ENCODE data around the gene OR1F1.
"Not testable (repeated sequence)": the region's sequence is repeated elsewhere in the genome, so short reads cannot be mapped to it uniquely, and the experiment has no call there.

OR1F1 gene

DNA sequence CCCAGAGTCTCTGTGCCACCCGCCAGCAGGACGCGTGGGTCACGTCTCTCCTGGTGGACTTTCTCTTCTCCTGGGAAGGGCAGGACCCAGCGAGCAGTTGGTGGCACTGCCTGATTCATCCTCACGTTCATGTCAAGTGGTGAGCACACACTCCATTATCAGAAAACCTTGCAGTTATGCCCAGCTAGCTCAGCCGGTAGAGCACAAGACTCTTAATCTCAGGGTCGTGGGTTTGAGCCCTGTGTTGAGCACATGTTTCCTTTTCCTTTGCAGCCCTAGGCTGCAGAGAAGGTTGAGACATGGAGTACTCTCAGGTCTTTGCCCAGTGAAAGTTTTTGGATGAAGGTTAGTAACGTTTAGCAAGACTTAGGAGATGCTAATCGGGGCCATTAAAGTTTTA is 8.0 kb downstream of the OR1F1 start:
- in situ Hi-C loops (cut with MboI; ENCODE audit: low sequenced_read_pairs), result no loop called here

DNA sequence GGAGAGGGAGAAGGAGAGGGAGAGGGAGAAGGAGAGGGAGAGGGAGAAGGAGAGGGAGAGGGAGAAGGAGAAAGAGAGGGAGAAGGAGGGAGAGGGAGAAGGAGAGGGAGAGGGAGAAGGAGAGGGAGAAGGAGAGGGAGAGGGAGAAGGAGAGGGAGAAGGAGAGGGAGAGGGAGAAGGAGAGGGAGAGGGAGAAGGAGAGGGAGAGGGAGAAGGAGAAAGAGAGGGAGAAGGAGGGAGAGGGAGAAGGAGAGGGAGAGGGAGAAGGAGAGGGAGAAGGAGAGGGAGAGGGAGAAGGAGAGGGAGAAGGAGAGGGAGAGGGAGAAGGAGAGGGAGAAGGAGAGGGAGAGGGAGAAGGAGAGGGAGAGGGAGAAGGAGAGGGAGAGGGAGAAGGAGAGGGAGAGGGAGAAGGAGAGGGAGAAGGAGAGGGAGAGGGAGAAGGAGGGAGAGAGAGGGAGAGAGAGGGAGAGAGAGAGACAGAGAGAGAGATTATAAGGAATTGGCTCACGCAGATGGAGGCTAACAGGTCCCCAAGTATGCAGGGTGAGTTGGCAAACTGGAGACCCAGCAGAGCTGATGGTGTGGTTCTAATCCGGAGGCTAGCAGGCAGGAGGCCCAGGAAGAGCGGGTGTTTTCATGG is 9.8 kb downstream of the OR1F1 start:
- in situ Hi-C loops (cut with MboI; ENCODE audit: low sequenced_read_pairs), result not testable (repeated sequence)

DNA sequence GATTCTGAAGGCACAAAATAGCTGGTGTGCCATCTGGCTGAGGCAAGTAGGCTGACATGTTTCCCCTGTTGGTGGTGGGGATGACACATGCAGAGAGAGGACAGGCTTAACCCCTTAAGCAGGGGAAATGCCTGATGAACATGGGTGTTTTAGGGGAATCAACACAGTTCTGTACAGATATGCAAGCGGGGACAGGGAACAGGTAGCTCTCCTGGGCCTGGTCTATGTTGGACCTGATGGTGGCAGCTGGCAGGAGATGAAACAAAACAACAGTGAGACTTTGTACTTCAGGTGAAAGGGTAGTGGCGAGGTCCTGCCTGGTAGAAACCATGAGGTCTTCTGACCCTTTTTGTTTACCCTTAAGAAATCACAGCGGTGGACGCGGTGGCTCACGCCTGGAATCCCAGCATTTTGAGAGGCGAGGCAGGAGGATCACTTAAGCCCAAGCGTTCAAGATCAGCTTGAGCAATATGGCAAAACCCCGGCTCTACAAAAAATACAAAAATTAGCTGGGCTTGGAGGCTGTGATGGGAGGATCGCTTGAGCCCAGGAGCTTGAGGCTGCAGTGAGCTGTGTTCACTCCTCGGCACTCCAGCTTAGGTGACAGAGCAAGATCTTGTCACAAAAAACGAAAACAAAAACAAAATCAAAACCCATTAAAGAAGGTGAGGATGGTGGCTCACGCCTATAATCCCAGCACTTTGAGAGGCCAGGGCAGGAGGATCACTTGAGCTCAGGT is 10.5 kb downstream of the OR1F1 start:
- in situ Hi-C loops (cut with MboI; ENCODE audit: low sequenced_read_pairs), result no loop called here

GRCh38 chr16:3202903-3203539 is 15.0 kb downstream of the OR1F1 start:
- in situ Hi-C loops (cut with MboI; ENCODE audit: low sequenced_read_pairs), result no loop called here

- in situ Hi-C loops (cut with MboI; ENCODE audit: low sequenced_read_pairs), result not testable (repeated sequence)
Observed at GRCh38 chr16:3205939-3206338, 17.9 kb downstream of the OR1F1 start.

DNA sequence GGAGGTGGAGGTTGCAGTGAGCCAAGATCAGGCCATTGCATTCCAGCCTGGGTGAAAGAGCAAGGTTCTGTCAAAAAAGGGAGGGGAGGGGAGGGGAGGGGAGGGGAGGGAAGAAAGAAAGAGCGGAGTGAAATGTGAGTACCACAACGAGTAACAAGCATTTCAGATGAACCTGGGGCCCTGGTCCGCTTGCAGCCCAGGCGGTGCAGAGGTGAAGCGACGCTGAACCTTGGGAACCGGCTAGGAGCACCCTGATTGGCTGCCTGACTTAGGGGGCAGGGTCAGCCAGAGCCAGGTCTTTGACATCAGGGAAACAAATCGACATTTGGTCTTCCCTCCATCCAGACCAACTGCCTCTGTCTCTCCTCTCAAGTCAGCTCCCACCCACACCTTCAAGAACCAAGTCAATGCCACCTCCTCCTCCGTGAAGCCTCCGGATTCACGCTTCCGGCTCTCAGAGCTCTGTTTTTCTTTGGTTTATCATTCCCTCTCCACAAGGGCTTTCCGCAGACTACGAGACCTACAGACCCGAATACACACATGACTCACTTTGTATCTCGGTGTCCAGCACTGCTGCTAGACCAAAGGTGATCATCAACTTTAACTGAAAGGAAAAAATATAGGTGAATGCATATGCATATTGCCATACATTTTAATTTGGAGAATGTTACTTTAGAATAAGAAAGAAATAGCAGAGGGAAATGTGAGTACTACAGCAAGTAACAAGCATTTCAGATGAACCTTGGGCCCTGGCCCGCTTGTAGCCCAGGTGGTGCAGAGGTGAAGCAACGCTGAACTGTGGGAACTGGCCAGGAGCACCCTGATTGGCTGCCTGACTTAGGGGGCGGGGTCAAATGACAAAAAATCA is 19.3 kb downstream of the OR1F1 start:
- in situ Hi-C loops (cut with MboI; ENCODE audit: low sequenced_read_pairs), result no loop called here

DNA sequence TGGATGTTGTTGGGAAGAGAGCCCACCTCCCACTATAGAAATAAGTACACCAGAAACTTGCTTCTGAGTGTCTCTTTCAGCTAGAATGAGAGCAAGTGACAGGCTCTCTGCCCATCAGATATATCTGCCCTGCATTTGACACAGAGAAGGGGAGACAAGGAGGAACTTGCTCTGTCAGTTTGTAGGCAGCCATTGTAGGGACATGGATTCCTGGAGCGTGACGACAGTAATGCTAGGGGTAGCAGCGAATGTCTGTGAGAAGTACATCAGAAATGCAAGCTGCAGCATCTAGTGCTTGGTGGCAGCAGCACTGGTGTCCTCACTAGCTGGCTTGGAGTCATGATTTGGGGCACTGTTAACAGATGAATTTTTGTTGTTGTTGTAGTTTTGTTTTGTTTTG is 24.0 kb downstream of the OR1F1 start:
- in situ Hi-C loops (cut with MboI; ENCODE audit: low sequenced_read_pairs), result no loop called here

DNA sequence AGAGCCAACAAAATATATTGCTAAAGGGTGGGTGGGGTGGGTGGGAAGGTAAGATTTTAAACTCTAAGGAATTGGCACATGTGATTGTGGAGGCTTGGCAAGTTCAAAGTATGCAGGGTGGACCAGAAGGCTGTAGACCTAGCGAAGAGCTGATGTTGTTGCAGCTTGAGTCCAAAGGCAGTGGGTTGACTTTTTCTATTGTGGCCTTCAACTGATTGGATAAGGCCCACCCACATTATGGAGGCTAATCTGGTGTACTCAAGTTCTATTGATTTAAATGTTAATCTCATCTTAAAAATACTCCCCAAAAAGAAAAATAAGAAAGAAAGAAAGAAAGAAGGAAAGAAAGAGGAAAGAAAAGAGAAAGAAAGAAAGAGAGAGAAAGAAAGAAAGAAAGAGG is 24.6 kb downstream of the OR1F1 start:
- in situ Hi-C loops (cut with MboI; ENCODE audit: low sequenced_read_pairs), result no loop called here

DNA sequence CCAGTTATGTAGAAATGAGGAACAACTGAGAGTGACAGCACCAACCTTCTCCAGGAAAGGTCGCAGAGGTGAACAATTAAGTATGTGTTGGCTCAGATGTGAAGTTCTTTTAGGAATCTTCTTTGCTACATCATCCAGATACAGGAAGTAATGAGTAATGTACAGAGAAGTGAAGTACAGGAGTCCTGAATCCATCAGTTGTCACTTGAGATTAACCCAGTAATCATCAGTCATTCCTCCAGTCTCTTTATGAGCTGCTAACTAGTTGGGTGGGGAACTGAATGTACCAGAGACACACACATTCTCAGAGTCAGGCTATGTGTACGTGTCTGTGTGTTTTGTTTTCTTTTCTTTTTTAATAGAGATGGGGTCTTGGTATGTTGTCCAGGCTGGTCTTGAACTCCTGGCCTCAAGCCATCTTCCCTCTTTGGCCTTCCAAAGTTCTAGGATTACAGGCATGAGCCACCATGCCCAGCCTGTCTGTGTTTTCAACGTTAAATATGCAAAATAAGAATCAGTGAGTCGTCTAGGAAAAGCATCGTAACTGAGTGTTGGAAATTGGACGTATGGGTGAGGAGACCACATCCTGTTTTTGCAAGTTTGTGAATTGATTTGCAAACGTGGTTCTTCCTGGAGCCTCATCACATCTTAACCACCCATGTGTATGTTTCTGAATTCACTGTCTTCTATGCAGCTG is 27.0 kb downstream of the OR1F1 start:
- in situ Hi-C loops (cut with MboI; ENCODE audit: low sequenced_read_pairs), result no loop called here

- in situ Hi-C loops (cut with MboI; ENCODE audit: low sequenced_read_pairs), result no loop called here
Observed at GRCh38 chr16:3215601-3216262, 27.7 kb downstream of the OR1F1 start.

DNA sequence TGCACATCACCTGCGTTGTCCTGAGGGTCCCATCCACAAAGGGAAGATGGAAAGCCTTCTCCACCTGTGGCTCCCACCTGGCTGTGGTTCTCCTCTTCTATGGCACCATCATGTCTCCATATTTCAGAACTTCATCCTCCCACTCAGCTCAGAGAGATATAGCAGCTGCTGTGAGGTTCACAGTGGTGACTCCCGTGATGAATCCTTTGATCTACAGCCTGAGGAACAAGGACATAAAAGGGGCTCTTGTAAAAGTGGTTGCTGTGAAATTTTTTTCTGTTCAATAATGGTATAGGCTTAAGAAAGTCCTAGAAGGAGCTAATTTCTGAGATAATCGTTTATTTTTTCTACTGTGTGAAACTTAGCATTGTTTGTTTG is 28.2 kb downstream of the OR1F1 start:
- in situ Hi-C loops (cut with MboI; ENCODE audit: low sequenced_read_pairs), result no loop called here

DNA sequence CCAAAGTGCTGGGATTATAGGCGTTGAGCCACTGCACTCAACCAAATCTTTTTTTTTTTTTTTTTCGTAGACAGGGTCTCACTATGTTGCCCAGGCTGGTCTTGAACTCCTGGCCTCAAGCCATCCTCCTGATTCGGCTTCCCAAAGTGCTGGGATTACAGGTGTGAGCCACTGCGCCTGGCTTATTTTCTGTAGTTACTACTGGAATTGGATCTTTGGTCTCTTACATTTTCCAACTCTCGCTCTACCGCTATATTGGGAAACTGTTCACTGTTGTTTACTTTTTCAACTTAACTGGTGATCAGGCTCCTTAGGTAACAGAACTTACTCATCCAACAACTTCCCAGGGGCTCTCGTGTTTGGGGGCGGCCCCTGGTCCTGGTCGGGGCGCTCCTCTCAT is 32.8 kb downstream of the OR1F1 start:
- in situ Hi-C loops (cut with MboI; ENCODE audit: low sequenced_read_pairs), result no loop called here

DNA sequence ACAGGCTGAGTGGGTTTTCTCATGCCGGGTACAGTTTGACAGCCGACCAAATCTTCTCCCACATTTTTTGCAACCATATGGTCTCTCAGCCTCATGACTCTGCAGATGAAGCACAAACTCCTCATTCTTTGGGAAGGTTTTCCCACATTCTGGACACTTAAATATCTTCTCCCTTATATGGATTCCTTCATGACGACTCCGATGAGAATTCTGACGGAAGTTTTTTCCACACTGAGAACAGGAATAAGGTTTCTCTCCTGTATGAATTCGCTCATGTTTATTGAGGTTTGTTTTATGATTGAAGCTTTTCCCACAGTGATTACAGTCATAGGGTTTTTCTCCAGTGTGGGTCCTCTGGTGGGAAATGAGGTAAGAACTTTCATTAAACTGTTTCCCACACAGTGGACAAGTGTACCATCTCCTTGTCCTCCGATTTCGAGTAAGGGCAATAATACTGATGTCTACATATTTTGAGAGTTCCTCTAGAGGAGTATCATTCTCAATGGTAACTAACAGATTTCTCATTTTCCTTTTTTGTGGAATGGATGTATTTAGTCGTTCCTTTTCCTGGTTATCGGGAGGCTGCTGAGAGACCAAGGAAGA is 36.0 kb downstream of the OR1F1 start:
- in situ Hi-C loops (cut with MboI; ENCODE audit: low sequenced_read_pairs), result no loop called here

GRCh38 chr16:3234543-3234856 is 46.5 kb downstream of the OR1F1 start:
- in situ Hi-C loops (cut with MboI; ENCODE audit: low sequenced_read_pairs), result no loop called here

DNA sequence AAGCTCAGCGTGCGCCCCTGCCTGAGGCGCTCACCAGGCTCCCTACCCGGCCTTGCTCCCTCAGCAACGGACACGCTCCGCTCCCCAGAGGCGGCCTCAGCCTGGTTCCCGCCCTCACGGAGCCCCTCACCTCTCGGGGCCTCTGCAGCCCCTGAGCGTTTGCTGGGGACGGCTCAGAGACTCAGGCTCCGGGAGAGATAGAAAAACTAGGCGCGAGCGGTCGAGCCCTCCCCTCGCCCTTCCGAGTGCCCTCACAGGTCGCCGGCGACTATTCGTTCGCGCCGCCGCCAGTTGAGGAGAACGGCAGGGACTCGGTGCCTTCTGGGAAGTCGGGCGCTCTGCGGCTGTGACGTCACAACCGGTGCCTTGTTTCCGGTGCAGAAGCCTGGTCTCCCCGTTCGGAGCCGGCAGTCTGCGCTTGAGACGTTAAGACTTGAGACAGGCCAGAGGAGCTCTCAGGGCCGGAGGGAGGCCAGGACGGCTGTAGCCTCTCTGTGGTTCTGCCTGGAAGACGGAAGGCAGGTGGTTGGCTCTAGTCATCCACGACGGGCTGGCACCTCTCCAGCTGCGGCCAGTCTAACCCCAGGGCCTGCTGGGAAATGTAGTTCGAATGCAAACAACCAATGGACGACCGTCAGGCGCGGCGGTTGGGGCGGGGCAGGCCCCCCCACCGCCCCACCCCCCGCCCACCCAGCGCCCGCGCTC is 47.0 kb downstream of the OR1F1 start, which contains the start of gene ZNF200:
Gene ZNF200, minus strand, starts transcription at position 302 of the 705 bp plus-strand sequence. CDS start 1,403 bp downstream, outside the sequence.
- in situ Hi-C loops (cut with MboI; ENCODE audit: low sequenced_read_pairs), result no loop called here

GRCh38 chr16:3235856-3236669 is 48.1 kb downstream of the OR1F1 start:
- in situ Hi-C loops (cut with MboI; ENCODE audit: low sequenced_read_pairs), result no loop called here

GRCh38 chr16:3241761-3242160 is 53.8 kb downstream of the OR1F1 start:
- in situ Hi-C loops (cut with MboI; ENCODE audit: low sequenced_read_pairs), result no loop called here

- in situ Hi-C loops (cut with MboI; ENCODE audit: low sequenced_read_pairs), result no loop called here
Observed at GRCh38 chr16:3242709-3243108, 54.7 kb downstream of the OR1F1 start.
